A549 (cell line): ENCODE data around the gene DNAJC18. TPM values are rescaled to one million over a fixed set of nuclear protein-coding genes. Genes with fewer than 3 reads are reported as not detected.

Experiments
- ATAC-seq, 2 experiments: fragments of 200-7000 bp in 1 of 2; fragments of >200 bp in 1 of 2; cut with Nextera tagmentation in 1 of 2; cut with Tn5 transposase in 1 of 2; 3 replicates each; pipeline versions ENCODE4 v1.8.0 to v1.9.1; 2018 to 2020; ENCODE audit warnings: mild to moderate bottlenecking in 1 of 2, moderate library complexity in 1 of 2
- CTCF ChIA-PET: fragments of 300-600 bp; sonication (Branson Sonifier 250); formaldehyde crosslinking; extraction: SDS; loops from one replicate; lab custom pipeline; 2021; ENCODE audit warnings: antibody characterized with exemption, inconsistent platforms; lab: Yijun Ruan, JAX
- POLR2A ChIA-PET: fragments of 350-600 bp; formaldehyde crosslinking; extraction: SDS; loops from one replicate; lab custom pipeline; 2021; ENCODE audit warnings: antibody characterized with exemption, inconsistent platforms; lab: Yijun Ruan, JAX
- DNase-seq, 2 experiments: peaks; one replicate each; pipeline versions ENCODE4 v3.0.0 to v3.0.0-alpha.2; 2011 to 2016; ENCODE audit warnings: low read depth in 1 of 2, low spot score in 1 of 2
- FAIRE-seq: peaks from 2 replicates; lab custom pipeline; 2011; peaks lifted over from hg19 to GRCh38; lab: Jason Lieb, UNC
- H3K27ac ChIP-seq, 2 experiments: fragments of >200 bp; sonication (Bioruptor Twin); formaldehyde crosslinking; 3 replicates each; pipeline ENCODE4 v1.5.1; 2016 to 2017
- H3K4me1 ChIP-seq: fragments of >200 bp; sonication (Bioruptor Twin); formaldehyde crosslinking; 3 replicates; pipeline ENCODE4 v1.6.1; 2016
- H3K4me2 ChIP-seq: fragments of >200 bp; sonication (Bioruptor Twin); formaldehyde crosslinking; 3 replicates; pipeline ENCODE4 v1.6.1; 2016
- H3K4me3 ChIP-seq: fragments of >200 bp; sonication (Bioruptor Twin); formaldehyde crosslinking; 3 replicates; pipeline ENCODE4 v1.5.1; 2016
- H3K9me3 ChIP-seq: fragments of >200 bp; sonication (Bioruptor Twin); formaldehyde crosslinking; 3 replicates; pipeline ENCODE4 v1.6.1; 2016
- CHD2 ChIP-seq: fragments of 150-350 bp; IDR thresholded peaks from 2 replicates; pipeline ENCODE4 v1.6.1; 2014; ENCODE audit warnings: low read length; ENCODE audit not compliant: partially characterized antibody
- CHD4 ChIP-seq: fragments of 200-600 bp; sonication (generic); IDR thresholded peaks from 2 replicates; pipeline ENCODE4 v1.6.1; 2016; ENCODE audit warnings: antibody characterized with exemption, mild to moderate bottlenecking, borderline replicate concordance
- CTCF ChIP-seq: fragments of >200 bp; sonication (Bioruptor Twin); formaldehyde crosslinking; IDR thresholded peaks from 3 replicates; pipeline ENCODE4 v1.5.1; 2016
- EHMT2 ChIP-seq: fragments of 200-600 bp; sonication (generic); IDR thresholded peaks from 2 replicates; pipeline ENCODE4 v1.6.1; 2016; ENCODE audit warnings: antibody characterized with exemption, low read depth, mild to moderate bottlenecking, moderate library complexity
- EP300 ChIP-seq, 2 experiments: fragments of >200 bp; sonication (Bioruptor Twin); formaldehyde crosslinking; IDR thresholded peaks; 2 replicates in 1 of 2; 3 replicates in 1 of 2; pipeline ENCODE4 v1.6.1; 2016 to 2017
- ESRRA ChIP-seq: fragments of 150-350 bp; IDR thresholded peaks from 2 replicates; pipeline ENCODE4 v1.6.1; 2014; ENCODE audit warnings: mild to moderate bottlenecking, low read length, borderline replicate concordance
- FOSL2 ChIP-seq, 2 experiments: fragments of 450-650 bp in 1 of 2; fragments of >200 bp in 1 of 2; sonication (Bioruptor Twin) in 1 of 2; formaldehyde crosslinking; IDR thresholded peaks; 2 replicates each; pipeline versions ENCODE4 v1.5.0 to v1.6.1; 2016 to 2020; ENCODE audit warnings: mild to moderate bottlenecking in 1 of 2, moderate library complexity in 1 of 2
- HEYL ChIP-seq: fragments of 250-450 bp; sonication (Bioruptor Pico); IDR thresholded peaks from 2 replicates; pipeline ENCODE4 v1.8.0; 2021; ENCODE audit warnings: mild to moderate bottlenecking, moderate library complexity
- HMGXB4 ChIP-seq: fragments of 250-450 bp; sonication (Bioruptor Pico); IDR thresholded peaks from 2 replicates; pipeline ENCODE4 v1.5.0; 2021; ENCODE audit warnings: mild to moderate bottlenecking, moderate library complexity, borderline replicate concordance
- HOXA7 ChIP-seq: fragments of 250-450 bp; sonication (Bioruptor Pico); IDR thresholded peaks from 2 replicates; pipeline ENCODE4 v1.5.0; 2020; ENCODE audit warnings: mild to moderate bottlenecking, moderate library complexity
- HOXB13 ChIP-seq: fragments of 250-450 bp; sonication (Bioruptor Pico); IDR thresholded peaks from 2 replicates; pipeline ENCODE4 v1.5.0; 2020; ENCODE audit warnings: low read depth, mild to moderate bottlenecking, moderate library complexity
- HOXB5 ChIP-seq: fragments of 250-450 bp; sonication (Bioruptor Pico); IDR thresholded peaks from 2 replicates; pipeline ENCODE4 v1.5.0; 2020; ENCODE audit warnings: mild to moderate bottlenecking, moderate library complexity
- JUN ChIP-seq, 2 experiments: fragments of >200 bp; sonication (Bioruptor Twin); formaldehyde crosslinking; IDR thresholded peaks; 2 replicates in 1 of 2; 3 replicates in 1 of 2; pipeline ENCODE4 v1.6.1; 2016 to 2017
- JUNB ChIP-seq: fragments of >200 bp; sonication (Bioruptor Twin); formaldehyde crosslinking; IDR thresholded peaks from 2 replicates; pipeline ENCODE4 v1.6.1; 2016
- KDM1A ChIP-seq: fragments of 200-600 bp; sonication (generic); IDR thresholded peaks from 2 replicates; pipeline ENCODE4 v1.6.1; 2016; ENCODE audit warnings: low read depth, mild to moderate bottlenecking
- MAX ChIP-seq: IDR thresholded peaks from 2 replicates; pipeline ENCODE4 v1.6.1; 2012
- MAZ ChIP-seq: fragments of 150-350 bp; IDR thresholded peaks from 2 replicates; pipeline ENCODE4 v1.6.1; 2014; ENCODE audit warnings: antibody characterized with exemption, low read depth, low read length, borderline replicate concordance
- PHF8 ChIP-seq: fragments of 200-600 bp; sonication (generic); IDR thresholded peaks from 2 replicates; pipeline ENCODE4 v1.6.1; 2016; ENCODE audit warnings: low read depth, mild to moderate bottlenecking, antibody characterized with exemption, moderate library complexity, borderline replicate concordance
- POLR2A ChIP-seq: IDR thresholded peaks from 2 replicates; pipeline ENCODE4 v1.6.1; 2012; ENCODE audit warnings: mild to moderate bottlenecking, low read length
- RAD21 ChIP-seq, 2 experiments: fragments of >200 bp in 1 of 2; sonication (Bioruptor Twin) in 1 of 2; formaldehyde crosslinking in 1 of 2; IDR thresholded peaks in 1 of 2; conservative IDR thresholded peaks in 1 of 2; 2 replicates in 1 of 2; 3 replicates in 1 of 2; pipeline ENCODE4 v1.6.1; 2012 to 2018; ENCODE audit warnings: inconsistent platforms in 1 of 2
- USF2 ChIP-seq: fragments of 450-650 bp; IDR thresholded peaks from 2 replicates; pipeline ENCODE4 v1.6.1; 2014; ENCODE audit warnings: antibody characterized with exemption
- ZC3H11A ChIP-seq: fragments of 450-650 bp; IDR thresholded peaks from 2 replicates; pipeline ENCODE4 v1.6.1; 2014; ENCODE audit warnings: antibody characterized with exemption, mild to moderate bottlenecking
- ZSCAN20 ChIP-seq: fragments of 250-450 bp; sonication (Bioruptor Pico); IDR thresholded peaks from 2 replicates; pipeline ENCODE4 v1.8.0; 2022; ENCODE audit warnings: mild to moderate bottlenecking, moderate library complexity
- WGBS: methylation state at CpG from one replicate; pipeline ENCODE4 v1.1.6; 2017; ENCODE audit errors: missing lambda C conversion rate; 5-methylcytosine and 5-hydroxymethylcytosine counted together
- polyA plus RNA-seq, 4 experiments: library from polyadenylated mRNA; depleted of rRNA in 3 of 4; stranded (reverse); fragments of >200 nt; fragmentation: RNase III in 1 of 4; extraction: RNeasy Plus Mini Kit Qiagen cat#74134 plus additional on column Dnase treatment in 1 of 4; gene quantifications; 2 replicates in 3 of 4; 3 replicates in 1 of 4; pipeline ENCODE4 v1.2.3, GENCODE V29; 2011 to 2017

Gene DNAJC18
- polyA plus RNA-seq, 2 of the 4 experiments (the other 2 are of a cell fraction), result 5.3 TPM

- DNase-seq (no peak), ATAC-seq (no peak), FAIRE-seq (no peak)
- Histone ChIP-seq H3K27ac (no peak overlapping the region), H3K4me3 (no peak overlapping the region), H3K4me1 (no peaks in the 10 kb centered on the region), H3K4me2 (no peak overlapping the region), H3K9me3 (no peaks in the 10 kb centered on the region)
- no peak for TF ChIP-seq USF2
- TF ChIP-seq CHD2, result no peak
- TF ChIP-seq FOSL2 (IDR thresholded peaks at IDR 0.05), result no peak
- TF ChIP-seq FOSL2 (CRISPR knock-in tag; IDR thresholded peaks at IDR 0.05), result no peak
- no peak for TF ChIP-seq HOXB5
- no peak for TF ChIP-seq PHF8
- TF ChIP-seq JUNB, result no peak
- no peak for TF ChIP-seq ZSCAN20
- TF ChIP-seq EP300 (IDR thresholded peaks at IDR 0.05), result no peak
- no peak for TF ChIP-seq EHMT2
- TF ChIP-seq POLR2A, result no peak
- TF ChIP-seq MAX, result no peak
- TF ChIP-seq HOXB13 (CRISPR knock-in tag), result no peak
- TF ChIP-seq ZC3H11A, result no peak
- TF ChIP-seq HMGXB4 (CRISPR knock-in tag), result no peak
- TF ChIP-seq RAD21 (conservative IDR thresholded peaks at IDR 0.05 in 1 of 2, IDR thresholded peaks at IDR 0.05 in 1 of 2), result no peak
- TF ChIP-seq HEYL (CRISPR knock-in tag), result no peak
- TF ChIP-seq MAZ, result no peak
- TF ChIP-seq KDM1A, result no peak
- TF ChIP-seq JUN (IDR thresholded peaks at IDR 0.05), result no peak
- TF ChIP-seq CHD4, result no peak
- POLR2A ChIA-PET, result no interaction called here
- CTCF ChIA-PET, result interaction anchor here (1.3 to 1.4 kb wide), 2 partner anchors 11 to 45 kb away, joined by 3 read pairs; no protein-coding TSS in a partner anchor
- 77% methylated on average over 15 of the region's 15 CpGs for WGBS
These were observed 33.2 kb upstream of the DNAJC18 start for GRCh38 chr5:139472386-139473030.

- Histone ChIP-seq H3K4me2 (no peak within 1 kb of the TSS), H3K4me1 (no peaks in the 10 kb centered on the region), H3K27ac (no peak within 1 kb of the TSS), H3K4me3 (no peak within 1 kb of the TSS), H3K9me3 (no peaks in the 10 kb centered on the region)
- ATAC-seq, result no peak
- FAIRE-seq, result no peak
- 74% methylated on average over 9 of the region's 9 CpGs for WGBS
- no peak for DNase-seq
- ChIA-PET CTCF (interaction anchor here (1.2 kb wide), 1 partner anchor 8 kb away, joined by 3 read pairs; no protein-coding TSS in a partner anchor), POLR2A (no interaction called here)
- TF ChIP-seq ESRRA (no peak), ZC3H11A (no peak), CTCF (no peak), HOXA7 (CRISPR knock-in tag) (no peak)
These were observed 31.5 kb upstream of the DNAJC18 start, which contains the start of gene SMIM33 for GRCh38 chr5:139470821-139471300. SMIM33 (plus strand) TSS chr5:139471004; CDS start chr5:139471122, 118 bp downstream.
